ENCODE data around the gene NPHP4.

Gene NPHP4

DNA sequence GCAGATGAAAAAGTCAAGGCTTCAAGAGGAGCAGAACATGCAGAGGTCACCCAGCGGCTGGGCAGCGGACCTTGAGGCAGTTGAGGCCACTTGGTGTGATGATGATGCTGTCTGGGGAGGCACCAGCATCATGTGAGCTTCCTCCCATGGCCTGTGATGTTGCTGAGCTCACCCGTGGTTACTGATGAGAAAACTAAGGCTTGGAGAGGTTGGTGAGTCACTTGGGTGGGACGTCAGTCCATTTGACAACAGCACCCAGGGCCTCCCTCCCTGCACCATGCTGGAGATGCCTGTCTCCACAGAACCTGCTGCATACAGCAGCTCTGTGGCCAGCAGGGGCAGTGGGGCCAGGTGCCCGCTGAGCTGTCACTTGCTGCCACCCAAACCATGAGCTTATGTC, 146.8 kb downstream of the NPHP4 start:
- Histone ChIP-seq H3K4me3 (ENCODE audit: low read depth, low read length, poor library complexity, severe bottlenecking) (no peak overlapping the region), H3K9me2 (ENCODE audit: low read depth, low read length) (no peaks in the 10 kb centered on the region), H3K4me2 (ENCODE audit: low read length) (no peak overlapping the region), H3K79me2 (ENCODE audit: insufficient read depth, low read length) (no peaks in the 10 kb centered on the region), H3K9ac (ENCODE audit: low read length) (no peak overlapping the region), H2AFZ (ENCODE audit: low read length) (no peak overlapping the region), H4K20me1 (ENCODE audit: insufficient read depth, low read length) (no peaks in the 10 kb centered on the region), H3K9me3 (ENCODE audit: low read length) (no peaks in the 10 kb centered on the region), H3F3A (ENCODE audit: insufficient read depth, low read length) (no peaks in the 10 kb centered on the region), H3K36me3 (ENCODE audit: insufficient read depth, low read length) (no peaks in the 10 kb centered on the region), H3K4me1 (ENCODE audit: insufficient read depth, low read length, severe bottlenecking) (no peaks in the 10 kb centered on the region), H3K27me3 (ENCODE audit: insufficient read depth, low read length) (no peaks in the 10 kb centered on the region), H3K27ac (ENCODE audit: low read depth, low read length, poor library complexity, severe bottlenecking) (no peak overlapping the region)
- TF ChIP-seq, protein P1, sequence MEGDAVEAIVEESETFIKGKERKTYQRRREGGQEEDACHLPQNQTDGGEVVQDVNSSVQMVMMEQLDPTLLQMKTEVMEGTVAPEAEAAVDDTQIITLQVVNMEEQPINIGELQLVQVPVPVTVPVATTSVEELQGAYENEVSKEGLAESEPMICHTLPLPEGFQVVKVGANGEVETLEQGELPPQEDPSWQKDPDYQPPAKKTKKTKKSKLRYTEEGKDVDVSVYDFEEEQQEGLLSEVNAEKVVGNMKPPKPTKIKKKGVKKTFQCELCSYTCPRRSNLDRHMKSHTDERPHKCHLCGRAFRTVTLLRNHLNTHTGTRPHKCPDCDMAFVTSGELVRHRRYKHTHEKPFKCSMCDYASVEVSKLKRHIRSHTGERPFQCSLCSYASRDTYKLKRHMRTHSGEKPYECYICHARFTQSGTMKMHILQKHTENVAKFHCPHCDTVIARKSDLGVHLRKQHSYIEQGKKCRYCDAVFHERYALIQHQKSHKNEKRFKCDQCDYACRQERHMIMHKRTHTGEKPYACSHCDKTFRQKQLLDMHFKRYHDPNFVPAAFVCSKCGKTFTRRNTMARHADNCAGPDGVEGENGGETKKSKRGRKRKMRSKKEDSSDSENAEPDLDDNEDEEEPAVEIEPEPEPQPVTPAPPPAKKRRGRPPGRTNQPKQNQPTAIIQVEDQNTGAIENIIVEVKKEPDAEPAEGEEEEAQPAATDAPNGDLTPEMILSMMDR (IDR thresholded peaks at IDR 0.05; ENCODE audit: low read length) = no peak
- TF ChIP-seq EZH2 (IDR thresholded peaks at IDR 0.05; ENCODE audit: borderline replicate concordance, low read length) = no peak

DNA sequence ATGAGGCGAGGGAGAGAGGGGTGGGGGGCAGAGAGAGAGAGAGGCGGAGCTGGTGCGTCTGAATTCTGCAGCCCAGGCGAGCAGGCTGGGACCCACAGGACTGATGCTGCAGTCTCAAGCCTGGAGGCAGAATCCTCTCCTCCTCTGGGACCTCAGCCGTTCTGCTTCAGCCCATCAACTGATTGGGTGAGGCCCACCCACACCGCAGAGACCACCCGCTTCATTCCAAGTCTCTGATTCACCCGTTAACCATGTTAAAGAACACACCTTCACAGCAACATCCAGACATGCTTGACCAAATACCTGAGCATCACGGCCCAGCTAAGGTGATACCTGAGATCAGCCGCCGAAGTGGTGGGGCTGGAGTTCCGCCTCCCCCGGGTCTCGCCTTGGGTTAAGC, 147.8 kb downstream of the NPHP4 start:
- no peak overlapping the region for H3K9ac ChIP-seq (ENCODE audit: low read length)
- H4K20me1 ChIP-seq (ENCODE audit: insufficient read depth, low read length) = no peaks in the 10 kb centered on the region
- no peak overlapping the region for H2AFZ ChIP-seq (ENCODE audit: low read length)
- TF ChIP-seq, protein P1 (IDR thresholded peaks at IDR 0.05; ENCODE audit: low read length) = no peak
- no peak for TF ChIP-seq EZH2 (IDR thresholded peaks at IDR 0.05; ENCODE audit: borderline replicate concordance, low read length)
- no peaks in the 10 kb centered on the region for H3F3A ChIP-seq (ENCODE audit: insufficient read depth, low read length)
- H3K27ac ChIP-seq (ENCODE audit: low read depth, low read length, poor library complexity, severe bottlenecking) = no peak overlapping the region
- H3K36me3 ChIP-seq (ENCODE audit: insufficient read depth, low read length) = no peaks in the 10 kb centered on the region
- H3K79me2 ChIP-seq (ENCODE audit: insufficient read depth, low read length) = no peaks in the 10 kb centered on the region
- H3K4me2 ChIP-seq (ENCODE audit: low read length) = no peak overlapping the region
- no peaks in the 10 kb centered on the region for H3K27me3 ChIP-seq (ENCODE audit: insufficient read depth, low read length)
- H3K9me3 ChIP-seq (ENCODE audit: low read length) = no peaks in the 10 kb centered on the region
- H3K9me2 ChIP-seq (ENCODE audit: low read depth, low read length) = no peaks in the 10 kb centered on the region
- no peak overlapping the region for H3K4me3 ChIP-seq (ENCODE audit: low read depth, low read length, poor library complexity, severe bottlenecking)
- no peaks in the 10 kb centered on the region for H3K4me1 ChIP-seq (ENCODE audit: insufficient read depth, low read length, severe bottlenecking)

DNA sequence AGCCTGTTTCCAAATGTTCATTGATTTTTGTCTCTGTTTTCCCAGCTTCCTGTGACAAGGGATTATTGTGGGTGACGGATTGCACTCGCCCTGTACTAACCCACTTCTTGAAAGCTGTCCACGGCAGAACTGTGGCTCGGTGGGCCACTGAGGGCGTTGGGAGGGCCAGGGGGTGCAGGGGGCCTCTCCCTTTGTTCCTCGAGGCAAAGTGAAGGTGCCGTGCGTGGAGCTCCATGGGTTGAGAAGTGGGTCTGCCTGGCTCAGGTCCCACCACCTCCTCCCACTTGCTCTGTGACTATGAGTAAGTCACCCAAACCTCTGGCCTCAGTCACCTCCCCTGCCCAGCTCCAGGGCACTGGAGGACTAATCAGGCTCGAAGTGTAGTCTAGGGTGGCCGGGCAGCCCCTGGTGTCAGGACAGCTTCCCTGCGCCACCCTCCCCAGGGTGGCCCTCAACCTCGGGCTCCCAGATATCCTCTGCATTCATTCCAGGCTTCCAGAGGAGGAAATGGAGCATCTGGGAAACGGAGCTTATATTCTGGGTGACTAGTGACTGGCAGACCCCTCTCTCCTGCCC, 148.6 kb downstream of the NPHP4 start:
- Histone ChIP-seq H4K20me1 (ENCODE audit: insufficient read depth, low read length) (no peaks in the 10 kb centered on the region), H2AFZ (ENCODE audit: low read length) (no peak overlapping the region), H3K4me3 (ENCODE audit: low read depth, low read length, poor library complexity, severe bottlenecking) (no peak overlapping the region), H3K9me3 (ENCODE audit: low read length) (no peaks in the 10 kb centered on the region), H3K9me2 (ENCODE audit: low read depth, low read length) (no peaks in the 10 kb centered on the region), H3K4me1 (ENCODE audit: insufficient read depth, low read length, severe bottlenecking) (no peaks in the 10 kb centered on the region), H3K36me3 (ENCODE audit: insufficient read depth, low read length) (no peaks in the 10 kb centered on the region), H3F3A (ENCODE audit: insufficient read depth, low read length) (no peaks in the 10 kb centered on the region), H3K27me3 (ENCODE audit: insufficient read depth, low read length) (no peaks in the 10 kb centered on the region), H3K9ac (ENCODE audit: low read length) (no peak overlapping the region), H3K4me2 (ENCODE audit: low read length) (no peak overlapping the region), H3K27ac (ENCODE audit: low read depth, low read length, poor library complexity, severe bottlenecking) (no peak overlapping the region), H3K79me2 (ENCODE audit: insufficient read depth, low read length) (no peaks in the 10 kb centered on the region)
- TF ChIP-seq, protein P1 (IDR thresholded peaks at IDR 0.05; ENCODE audit: low read length) = no peak
- no peak for TF ChIP-seq EZH2 (IDR thresholded peaks at IDR 0.05; ENCODE audit: borderline replicate concordance, low read length)

Data from OCI-LY1 (cell line).